ENCODE measurements around the gene GDF2.

GDF2 gene

DNA sequence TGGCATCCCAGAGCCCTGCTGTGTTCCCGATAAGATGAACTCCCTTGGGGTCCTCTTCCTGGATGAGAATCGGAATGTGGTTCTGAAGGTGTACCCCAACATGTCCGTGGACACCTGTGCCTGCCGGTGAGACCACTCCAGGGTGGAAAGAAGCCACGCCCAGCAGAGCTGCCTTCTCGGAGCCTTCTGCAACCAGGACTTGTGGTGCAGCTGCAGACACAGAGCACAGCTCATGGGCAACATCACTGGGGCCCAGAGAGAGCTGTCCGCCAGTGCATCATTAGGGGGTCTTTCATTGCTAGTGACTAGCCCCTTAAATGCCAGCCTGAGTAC lies 9.6 kb upstream of the GDF2 start:
- Histone ChIP-seq H3K4me1 (ENCODE audit: control insufficient read depth, insufficient read depth, low read length, poor library complexity, severe bottlenecking) (no peaks in the 10 kb centered on the region), H3K27ac (ENCODE audit: low read depth, low read length, severe bottlenecking) (no peak overlapping the region), H3K9me3 (ENCODE audit: control insufficient read depth, low read length) (no peaks in the 10 kb centered on the region), H3K36me3 (ENCODE audit: control insufficient read depth, insufficient read depth, low read length) (no peaks in the 10 kb centered on the region), H3K4me3 (ENCODE audit: extremely low read depth, insufficient read depth, low read length, poor library complexity, severe bottlenecking) (no peak overlapping the region)
- WGBS, 2 experiments (ENCODE audit: insufficient coverage in 2 of 2), result 88% methylated on average over 7 of the region's 7 CpGs

DNA sequence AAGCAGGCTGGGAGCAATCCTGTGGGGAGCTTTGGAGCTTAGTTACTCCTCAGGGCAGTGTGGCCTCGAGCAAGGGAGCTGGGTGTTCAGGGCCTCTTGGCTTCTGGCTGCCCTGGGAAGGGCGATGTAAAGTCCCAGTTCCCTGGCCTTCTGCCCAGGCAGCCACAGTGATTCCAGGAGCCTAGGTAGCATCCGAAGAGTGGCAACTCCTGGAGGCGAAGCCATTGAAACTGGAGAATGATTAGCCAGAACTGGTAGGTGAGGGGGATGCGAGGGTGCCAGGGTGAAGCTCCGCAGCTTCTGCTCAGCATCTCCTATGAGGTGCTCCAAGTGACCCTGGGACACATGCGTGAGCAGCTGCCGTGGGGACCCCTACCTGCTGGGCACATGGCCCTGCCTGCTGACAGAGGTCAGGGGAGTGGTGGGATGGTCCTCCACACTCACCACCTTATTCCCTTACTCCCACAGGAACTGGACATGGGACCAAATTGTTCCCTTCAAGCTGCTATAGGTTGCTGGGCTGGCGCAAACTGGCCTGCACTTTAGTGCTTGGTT lies 7.8 kb upstream of the GDF2 start:
- no peak overlapping the region for H3K27ac ChIP-seq (ENCODE audit: low read depth, low read length, severe bottlenecking)
- H3K36me3 ChIP-seq (ENCODE audit: control insufficient read depth, insufficient read depth, low read length), result no peaks in the 10 kb centered on the region
- 88 to 89% methylated on average over 7 of the region's 9 CpGs for WGBS, 2 experiments (ENCODE audit: insufficient coverage in 2 of 2)
- no peak overlapping the region for H3K4me3 ChIP-seq (ENCODE audit: extremely low read depth, insufficient read depth, low read length, poor library complexity, severe bottlenecking)
- H3K9me3 ChIP-seq (ENCODE audit: control insufficient read depth, low read length), result no peaks in the 10 kb centered on the region
- H3K4me1 ChIP-seq (ENCODE audit: control insufficient read depth, insufficient read depth, low read length, poor library complexity, severe bottlenecking), result no peaks in the 10 kb centered on the region

DNA sequence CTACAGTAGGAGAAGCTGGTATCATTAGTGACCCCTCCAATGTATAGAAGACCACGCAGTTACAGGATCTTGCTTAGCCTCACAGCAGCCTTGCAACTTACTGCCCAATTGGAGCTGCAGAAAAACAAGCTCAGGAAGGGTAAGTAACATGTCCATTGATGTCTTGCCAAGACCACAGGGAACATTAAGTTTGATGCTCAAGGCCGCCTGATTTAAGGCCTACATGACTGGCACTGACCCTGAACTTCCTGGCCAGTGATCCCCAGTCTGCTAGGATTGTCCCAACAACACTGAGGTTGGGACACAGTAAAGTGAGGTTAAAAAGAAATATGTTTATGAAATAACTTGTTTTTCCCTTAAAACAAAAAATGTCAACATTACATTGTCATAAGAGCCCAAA lies 6.8 kb upstream of the GDF2 start:
- Histone ChIP-seq H3K27ac (ENCODE audit: low read depth, low read length, severe bottlenecking) (no peak overlapping the region), H3K4me3 (ENCODE audit: extremely low read depth, insufficient read depth, low read length, poor library complexity, severe bottlenecking) (no peak overlapping the region), H3K9me3 (ENCODE audit: control insufficient read depth, low read length) (no peaks in the 10 kb centered on the region), H3K36me3 (ENCODE audit: control insufficient read depth, insufficient read depth, low read length) (no peaks in the 10 kb centered on the region), H3K4me1 (ENCODE audit: control insufficient read depth, insufficient read depth, low read length, poor library complexity, severe bottlenecking) (no peaks in the 10 kb centered on the region)
- WGBS, 2 experiments (ENCODE audit: insufficient coverage in 2 of 2), result 87 to 91% methylated on average over 2 of the region's 2 CpGs

DNA sequence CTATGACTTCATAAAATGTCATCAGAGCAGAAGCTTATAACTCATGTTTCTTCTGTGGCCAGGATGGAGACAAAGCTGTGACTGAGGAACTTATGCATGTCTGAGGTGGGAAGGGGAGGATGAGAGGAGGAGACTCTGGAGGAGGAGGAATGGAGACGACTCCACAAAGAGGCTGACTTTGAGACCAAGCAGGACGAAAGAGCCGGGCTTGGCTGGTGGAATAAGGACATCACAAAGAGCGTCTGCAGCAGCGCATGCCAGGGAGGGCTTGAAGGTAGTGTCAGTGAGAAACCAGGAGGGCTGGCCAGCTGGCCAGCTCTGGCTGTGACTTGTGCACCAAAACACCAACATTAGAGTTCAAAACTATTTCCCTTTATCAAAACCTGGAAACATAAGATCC lies 6.1 kb upstream of the GDF2 start:
- Histone ChIP-seq H3K4me3 (ENCODE audit: extremely low read depth, insufficient read depth, low read length, poor library complexity, severe bottlenecking) (no peak overlapping the region), H3K27ac (ENCODE audit: low read depth, low read length, severe bottlenecking) (no peak overlapping the region), H3K9me3 (ENCODE audit: control insufficient read depth, low read length) (no peaks in the 10 kb centered on the region), H3K36me3 (ENCODE audit: control insufficient read depth, insufficient read depth, low read length) (no peaks in the 10 kb centered on the region), H3K4me1 (ENCODE audit: control insufficient read depth, insufficient read depth, low read length, poor library complexity, severe bottlenecking) (no peaks in the 10 kb centered on the region)
- 60 to 80% methylated on average over 3 to 5 of the region's 5 CpGs for WGBS, 2 experiments (ENCODE audit: insufficient coverage in 2 of 2)

DNA sequence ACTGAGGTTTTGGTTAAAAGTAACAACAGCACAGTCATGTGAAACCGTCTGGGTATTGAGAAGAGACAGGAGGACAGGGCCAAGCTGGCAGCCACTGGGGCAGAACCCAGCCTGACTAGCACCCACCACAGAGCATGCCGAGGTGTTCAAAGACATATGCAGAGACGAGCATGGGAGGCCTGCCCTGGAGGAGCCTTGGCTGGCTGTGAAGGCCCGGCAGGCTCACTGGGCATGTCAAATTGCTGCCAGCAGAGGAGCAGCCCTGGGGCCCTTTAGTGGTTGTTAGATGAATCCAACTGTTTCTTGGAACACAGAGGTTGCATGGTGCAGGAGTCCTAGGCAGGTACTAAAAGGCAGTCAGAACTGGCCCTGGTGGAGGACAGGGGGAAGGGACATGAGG lies 5.0 kb upstream of the GDF2 start:
- 82 to 95% methylated on average over 3 to 4 of the region's 4 CpGs for WGBS, 2 experiments (ENCODE audit: insufficient coverage in 2 of 2)
- no peaks in the 10 kb centered on the region for H3K36me3 ChIP-seq (ENCODE audit: control insufficient read depth, insufficient read depth, low read length)
- H3K27ac ChIP-seq (ENCODE audit: low read depth, low read length, severe bottlenecking), result no peak overlapping the region
- no peak overlapping the region for H3K4me3 ChIP-seq (ENCODE audit: extremely low read depth, insufficient read depth, low read length, poor library complexity, severe bottlenecking)
- no peaks in the 10 kb centered on the region for H3K9me3 ChIP-seq (ENCODE audit: control insufficient read depth, low read length)
- no peaks in the 10 kb centered on the region for H3K4me1 ChIP-seq (ENCODE audit: control insufficient read depth, insufficient read depth, low read length, poor library complexity, severe bottlenecking)

DNA sequence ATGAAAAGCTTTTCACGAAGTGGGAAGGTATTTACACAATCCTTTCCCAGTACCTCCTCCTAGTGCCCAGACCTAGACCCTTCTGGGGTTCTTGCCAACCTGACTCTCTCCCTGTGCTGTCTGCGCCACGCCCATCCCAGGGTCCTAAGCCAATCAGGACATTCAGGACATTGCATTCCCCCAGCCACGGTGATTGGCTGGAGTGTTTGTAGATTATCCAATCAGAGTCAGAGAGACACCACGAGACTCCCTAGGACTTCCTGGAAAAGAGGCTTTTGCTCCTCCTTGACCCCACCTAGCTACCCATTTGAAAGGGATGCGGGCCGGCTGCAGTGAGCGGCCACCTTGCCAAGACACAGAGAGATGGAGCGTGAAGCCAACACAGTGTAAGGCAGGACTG lies 3.5 kb upstream of the GDF2 start:
- no peak overlapping the region for H3K27ac ChIP-seq (ENCODE audit: low read depth, low read length, severe bottlenecking)
- WGBS, 2 experiments (ENCODE audit: insufficient coverage in 2 of 2), result 96 to 100% methylated on average over 4 to 6 of the region's 9 CpGs
- H3K4me1 ChIP-seq (ENCODE audit: control insufficient read depth, insufficient read depth, low read length, poor library complexity, severe bottlenecking), result no peaks in the 10 kb centered on the region
- no peak overlapping the region for H3K4me3 ChIP-seq (ENCODE audit: extremely low read depth, insufficient read depth, low read length, poor library complexity, severe bottlenecking)
- H3K9me3 ChIP-seq (ENCODE audit: control insufficient read depth, low read length), result no peaks in the 10 kb centered on the region
- no peaks in the 10 kb centered on the region for H3K36me3 ChIP-seq (ENCODE audit: control insufficient read depth, insufficient read depth, low read length)

DNA sequence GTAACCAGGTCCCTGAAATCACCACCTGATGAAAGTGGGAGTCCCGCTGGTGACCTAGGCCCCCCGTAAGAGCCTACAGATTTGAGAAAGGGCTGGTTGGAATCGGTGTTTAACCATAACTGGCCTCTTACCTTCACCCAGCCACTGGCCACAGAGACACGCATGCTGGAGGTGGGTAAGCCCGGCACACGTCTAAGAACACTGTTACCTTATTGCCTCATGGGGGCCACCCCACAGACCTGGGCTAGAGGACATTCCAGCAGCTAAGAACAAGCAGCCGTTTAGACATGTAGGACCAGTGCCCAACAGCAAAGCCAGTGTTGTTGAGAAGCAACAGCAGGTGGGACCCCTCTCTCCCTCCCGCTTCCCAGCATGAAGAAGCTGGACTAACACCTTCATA lies 2.5 kb upstream of the GDF2 start:
- no peaks in the 10 kb centered on the region for H3K9me3 ChIP-seq (ENCODE audit: control insufficient read depth, low read length)
- no peak overlapping the region for H3K4me3 ChIP-seq (ENCODE audit: extremely low read depth, insufficient read depth, low read length, poor library complexity, severe bottlenecking)
- no peaks in the 10 kb centered on the region for H3K36me3 ChIP-seq (ENCODE audit: control insufficient read depth, insufficient read depth, low read length)
- WGBS, 2 experiments (ENCODE audit: insufficient coverage in 2 of 2), result 89 to 93% methylated on average over 7 to 8 of the region's 8 CpGs
- no peak overlapping the region for H3K27ac ChIP-seq (ENCODE audit: low read depth, low read length, severe bottlenecking)
- no peaks in the 10 kb centered on the region for H3K4me1 ChIP-seq (ENCODE audit: control insufficient read depth, insufficient read depth, low read length, poor library complexity, severe bottlenecking)

DNA sequence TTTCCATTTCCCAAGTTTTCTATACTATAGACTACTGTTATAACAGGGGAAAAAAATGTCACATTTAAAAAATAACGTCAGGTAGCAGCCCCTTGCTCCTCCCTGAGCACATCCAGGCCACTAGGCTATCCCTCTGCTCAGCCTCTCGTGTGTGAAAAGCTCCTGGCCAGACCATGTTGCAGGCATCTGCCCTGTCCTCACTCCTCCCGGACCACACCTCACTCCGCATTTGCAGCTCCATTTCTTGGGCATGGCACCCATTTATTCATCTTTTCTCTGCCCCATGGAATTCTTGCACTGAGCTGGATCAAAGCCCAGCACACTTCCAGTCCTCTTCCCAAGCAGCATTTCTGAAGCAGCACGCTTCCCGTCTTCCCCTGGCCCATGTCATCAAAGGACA lies 1.4 kb upstream of the GDF2 start:
- WGBS, 2 experiments (ENCODE audit: insufficient coverage in 2 of 2), result 88 to 92% methylated on average over 6 of the region's 6 CpGs
- H3K4me1 ChIP-seq (ENCODE audit: control insufficient read depth, insufficient read depth, low read length, poor library complexity, severe bottlenecking), result no peaks in the 10 kb centered on the region
- H3K27ac ChIP-seq (ENCODE audit: low read depth, low read length, severe bottlenecking), result no peak overlapping the region
- no peaks in the 10 kb centered on the region for H3K9me3 ChIP-seq (ENCODE audit: control insufficient read depth, low read length)
- no peak overlapping the region for H3K4me3 ChIP-seq (ENCODE audit: extremely low read depth, insufficient read depth, low read length, poor library complexity, severe bottlenecking)
- no peaks in the 10 kb centered on the region for H3K36me3 ChIP-seq (ENCODE audit: control insufficient read depth, insufficient read depth, low read length)

DNA sequence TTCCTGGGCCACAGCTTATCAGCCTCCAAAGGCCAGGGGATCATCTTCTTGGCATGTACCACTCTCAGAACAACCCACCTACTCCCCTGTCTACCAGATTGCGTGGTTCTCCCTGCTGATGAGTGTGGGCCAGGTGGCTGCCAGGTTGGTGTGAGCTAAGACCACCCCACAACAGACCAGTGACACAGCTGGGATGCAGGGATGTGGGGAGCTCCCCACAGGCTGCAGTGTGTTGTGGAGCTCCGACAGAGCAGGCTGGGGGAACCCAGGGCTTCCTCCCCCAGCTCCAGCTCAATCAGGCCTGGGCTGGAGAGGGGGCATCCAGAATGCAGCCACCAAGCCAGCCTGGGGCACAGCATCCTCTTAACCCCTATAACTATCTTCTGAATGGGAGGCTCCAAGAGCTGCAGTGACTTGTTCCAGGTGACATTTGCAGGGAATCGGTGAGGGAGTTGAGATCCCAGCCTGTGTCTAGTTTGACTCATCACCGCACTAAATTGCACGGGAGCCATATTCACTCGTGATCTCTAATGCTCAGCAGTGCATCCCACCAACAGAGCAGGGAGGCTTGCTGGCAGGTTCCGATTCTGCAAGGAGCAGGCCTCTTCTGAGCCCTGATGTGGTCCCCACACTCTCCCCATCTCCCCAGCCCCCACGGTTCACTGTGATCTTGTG lies 596 bp upstream of the GDF2 start:
- Histone ChIP-seq H3K4me1 (ENCODE audit: control insufficient read depth, insufficient read depth, low read length, poor library complexity, severe bottlenecking) (no peaks in the 10 kb centered on the region), H3K9me3 (ENCODE audit: control insufficient read depth, low read length) (no peaks in the 10 kb centered on the region), H3K4me3 (ENCODE audit: extremely low read depth, insufficient read depth, low read length, poor library complexity, severe bottlenecking) (no peak overlapping the region), H3K36me3 (ENCODE audit: control insufficient read depth, insufficient read depth, low read length) (no peaks in the 10 kb centered on the region), H3K27ac (ENCODE audit: low read depth, low read length, severe bottlenecking) (no peak overlapping the region)
- 93 to 98% methylated on average over 6 of the region's 8 CpGs for WGBS, 2 experiments (ENCODE audit: insufficient coverage in 2 of 2)

DNA sequence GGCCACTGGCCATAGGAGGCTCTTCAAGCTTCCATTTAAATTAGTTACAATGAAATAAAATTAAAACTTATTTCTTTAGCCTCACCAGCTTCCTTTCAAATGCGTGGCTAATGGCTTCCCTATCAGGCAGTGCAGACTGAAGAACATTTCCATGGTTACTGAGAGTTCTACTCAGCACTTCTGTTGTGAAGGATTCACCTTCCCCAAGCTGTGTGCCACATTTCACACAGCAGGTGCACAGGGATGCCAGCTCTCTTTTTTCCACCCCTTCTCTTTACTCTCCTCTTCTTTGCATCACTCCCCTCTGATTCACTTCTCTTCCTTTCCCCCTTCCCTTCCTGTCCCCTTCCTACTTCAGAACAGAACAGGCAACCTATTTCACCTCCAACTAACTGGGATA lies 833 bp downstream of the GDF2 start:
- H3K4me3 ChIP-seq (ENCODE audit: extremely low read depth, insufficient read depth, low read length, poor library complexity, severe bottlenecking), result no peak overlapping the region
- H3K27ac ChIP-seq (ENCODE audit: low read depth, low read length, severe bottlenecking), result no peak overlapping the region
- H3K9me3 ChIP-seq (ENCODE audit: control insufficient read depth, low read length), result no peaks in the 10 kb centered on the region
- no peaks in the 10 kb centered on the region for H3K4me1 ChIP-seq (ENCODE audit: control insufficient read depth, insufficient read depth, low read length, poor library complexity, severe bottlenecking)
- H3K36me3 ChIP-seq (ENCODE audit: control insufficient read depth, insufficient read depth, low read length), result no peaks in the 10 kb centered on the region
- 80 to 82% methylated on average over 1 of the region's 1 CpG for WGBS, 2 experiments (ENCODE audit: insufficient coverage in 2 of 2)

DNA sequence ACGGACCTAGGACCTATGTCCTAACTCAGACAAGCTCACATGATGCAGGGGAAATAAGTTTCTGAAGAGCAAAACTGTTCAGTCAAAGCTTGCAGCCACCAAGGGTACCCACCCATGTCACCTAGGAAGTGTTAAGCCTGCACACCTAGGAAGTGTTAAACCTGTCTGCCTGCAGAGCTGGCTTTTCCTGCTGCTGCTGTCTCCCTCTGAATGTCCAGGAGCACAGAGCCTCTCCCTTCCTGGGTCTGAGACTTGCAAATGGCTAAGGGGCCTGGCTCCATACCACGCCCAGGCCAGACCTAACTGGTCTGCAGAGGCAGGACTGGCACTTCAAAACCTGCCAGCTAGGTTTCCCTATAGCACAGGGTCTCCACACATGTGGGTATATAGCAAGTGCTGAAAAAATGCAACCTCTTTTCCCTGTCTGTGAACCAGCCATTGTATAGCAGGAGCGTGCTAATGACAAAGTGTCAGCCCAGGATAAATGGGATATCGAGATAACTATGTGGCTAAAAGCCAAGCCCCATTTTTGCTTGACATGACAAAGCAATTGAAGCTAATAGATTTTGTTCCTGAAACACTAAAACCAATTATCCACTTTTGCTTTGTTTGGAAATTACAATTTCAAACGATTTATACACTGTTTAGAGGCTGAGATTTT lies 1.5 kb downstream of the GDF2 start:
- H3K27ac ChIP-seq (ENCODE audit: low read depth, low read length, severe bottlenecking), result no peak overlapping the region
- WGBS, 2 experiments (ENCODE audit: insufficient coverage in 2 of 2), result 90 to 100% methylated on average over 3 to 4 of the region's 5 CpGs
- H3K4me3 ChIP-seq (ENCODE audit: extremely low read depth, insufficient read depth, low read length, poor library complexity, severe bottlenecking), result no peak overlapping the region

More for the DNA sequence above, 1.5 kb downstream of the GDF2 start:
- H3K9me3 ChIP-seq (ENCODE audit: control insufficient read depth, low read length), result no peaks in the 10 kb centered on the region
- H3K4me1 ChIP-seq (ENCODE audit: control insufficient read depth, insufficient read depth, low read length, poor library complexity, severe bottlenecking), result no peaks in the 10 kb centered on the region
- H3K36me3 ChIP-seq (ENCODE audit: control insufficient read depth, insufficient read depth, low read length), result no peaks in the 10 kb centered on the region

Data from mesodermal cell (in vitro differentiated cells).